Activated CD8-positive, alpha-beta memory T cell treated with anti-CD3 and anti-CD28 coated beads, Interleukin-2, amount 50 U/mL, for 4 hours (primary cell): ENCODE measurements around the gene TBC1D10A.

ENCODE experiments used
- DNase-seq: peaks from one replicate; pipeline ENCODE4 v3.0.0-alpha.2; 2020

The TBC1D10A gene

GRCh38 chr22:30265131-30265720 lies 61.5 kb downstream of the TBC1D10A start:
- no peak for DNase-seq

GRCh38 chr22:30263883-30264282 lies 62.9 kb downstream of the TBC1D10A start:
- DNase-seq, result no peak

GRCh38 chr22:30262917-30263741 lies 63.6 kb downstream of the TBC1D10A start:
- DNase-seq, result peak; percentile 85

GRCh38 chr22:30262112-30262511 lies 64.6 kb downstream of the TBC1D10A start:
- DNase-seq, result no peak

- no peak for DNase-seq
Measured at GRCh38 chr22:30261134-30261533, 65.6 kb downstream of the TBC1D10A start.

GRCh38 chr22:30260682-30261081 lies 66.1 kb downstream of the TBC1D10A start:
- DNase-seq, result no peak

- no peak for DNase-seq
Measured at GRCh38 chr22:30260276-30260675, 66.5 kb downstream of the TBC1D10A start.

GRCh38 chr22:30254314-30254713 lies 72.4 kb downstream of the TBC1D10A start:
- DNase-seq, result no peak

- DNase-seq, result no peak
Measured at GRCh38 chr22:30253205-30253852, 73.4 kb downstream of the TBC1D10A start.

- no peak for DNase-seq
Measured at GRCh38 chr22:30252411-30253204, 74.1 kb downstream of the TBC1D10A start.

- no peak for DNase-seq
Measured at GRCh38 chr22:30251711-30252110, 75.0 kb downstream of the TBC1D10A start.

GRCh38 chr22:30250661-30251267 lies 76.0 kb downstream of the TBC1D10A start:
- DNase-seq, result no peak

- DNase-seq, result no peak
Measured at GRCh38 chr22:30250039-30250565, 76.6 kb downstream of the TBC1D10A start.

- no peak for DNase-seq
Measured at GRCh38 chr22:30249049-30250038, 77.4 kb downstream of the TBC1D10A start.

- DNase-seq, result no peak
Measured at GRCh38 chr22:30248484-30248883, 78.3 kb downstream of the TBC1D10A start.

GRCh38 chr22:30247974-30248373 lies 78.8 kb downstream of the TBC1D10A start:
- no peak for DNase-seq

GRCh38 chr22:30247561-30247960 lies 79.2 kb downstream of the TBC1D10A start:
- no peak for DNase-seq

GRCh38 chr22:30246814-30247376 lies 79.8 kb downstream of the TBC1D10A start:
- DNase-seq, result no peak

GRCh38 chr22:30245985-30246813 lies 80.5 kb downstream of the TBC1D10A start, which contains the start of gene LIF:
Gene LIF (minus strand): TSS chr22:30246759. CDS start chr22:30246695, 64 bp downstream.
- peak; percentile 59 for DNase-seq
